ENCODE measurements around the gene UPB1.

The UPB1 gene

DNA sequence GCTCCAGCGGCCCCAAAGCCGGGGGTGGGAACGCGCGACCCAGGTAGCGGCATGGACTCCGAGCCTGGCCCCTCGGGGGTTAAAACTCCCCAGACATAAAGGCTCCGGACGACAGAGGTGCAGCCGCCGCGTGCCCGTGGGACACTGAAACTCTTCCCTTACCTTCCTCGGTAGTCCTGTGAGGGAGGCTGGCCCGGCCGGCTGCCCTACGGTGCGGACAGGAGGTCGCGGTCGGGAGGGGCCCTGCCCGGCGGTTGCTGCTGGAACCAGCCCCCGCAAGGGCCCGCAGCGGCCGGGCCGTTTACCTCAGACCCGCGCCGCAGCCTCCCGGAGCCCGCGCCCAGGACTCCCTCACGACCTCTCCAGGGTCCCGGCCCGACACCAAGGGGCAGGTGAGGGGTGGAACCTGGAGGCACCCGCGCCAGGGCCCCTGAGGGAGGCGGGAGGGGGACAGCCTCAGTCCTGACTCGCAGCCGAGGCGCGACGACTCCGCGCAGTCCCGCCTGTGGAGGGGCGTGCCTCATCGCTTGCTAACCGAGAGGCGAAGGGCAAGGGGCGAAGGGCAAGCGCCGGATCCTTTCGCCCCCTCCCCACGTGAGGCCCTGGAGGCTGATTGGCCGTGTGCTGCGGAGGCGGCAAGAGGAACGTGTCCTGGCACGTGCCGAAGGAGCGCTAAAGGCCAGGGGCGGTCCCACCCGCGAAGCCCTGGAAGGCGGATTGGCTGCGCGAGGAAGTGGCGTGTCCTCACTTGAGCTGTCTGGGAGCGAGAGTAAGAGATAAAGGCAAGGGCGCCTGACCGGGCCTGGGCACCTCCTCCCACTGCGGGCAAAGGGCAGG is at the start of gene UPB1:
Gene UPB1 (plus strand): TSS at position 805 of the 837 bp plus-strand sequence. CDS start 72 bp downstream, outside the sequence.
- DNase-seq (ENCODE audit: low read depth in 2 of 2), result no peak

DNA sequence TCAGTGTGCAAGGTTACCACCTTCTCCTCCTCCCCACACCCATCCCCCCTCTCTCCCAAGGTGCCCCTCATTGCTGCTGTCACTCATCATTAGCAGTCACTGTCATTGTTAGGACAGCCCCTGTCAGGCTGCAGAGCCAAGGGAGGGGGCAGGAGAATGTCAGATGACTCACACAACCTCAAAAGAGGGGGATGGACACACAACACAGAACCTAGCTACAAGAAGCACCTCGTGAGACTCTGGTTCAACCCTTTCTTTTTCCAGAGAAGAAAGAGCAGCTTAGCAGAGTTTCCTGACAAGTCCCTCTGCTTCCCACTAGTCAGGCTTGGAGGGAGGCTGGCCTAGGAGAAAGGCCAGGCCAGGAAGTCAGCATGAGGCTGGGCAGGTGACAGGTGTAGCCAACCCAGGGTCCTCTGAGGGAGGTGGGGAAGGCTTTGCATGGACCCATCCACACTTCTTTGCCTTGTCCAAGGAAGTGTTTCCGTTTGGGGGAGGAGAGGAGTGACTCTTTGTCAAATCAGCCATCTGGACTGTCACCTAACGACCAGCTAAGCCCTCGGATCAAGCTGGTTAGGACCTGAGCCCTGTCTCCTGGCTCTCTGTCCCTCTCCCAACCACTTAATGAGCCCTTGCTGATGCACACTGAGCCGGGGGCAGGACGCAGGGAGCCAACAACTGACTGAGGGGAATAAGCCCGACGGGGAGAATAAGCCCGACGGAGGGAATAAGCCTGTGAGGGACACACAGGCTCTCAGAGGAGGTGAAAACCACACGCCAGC is 49.5 kb upstream of the UPB1 start:
- DNase-seq (ENCODE audit: low read depth in 2 of 2), result no peak

DNA sequence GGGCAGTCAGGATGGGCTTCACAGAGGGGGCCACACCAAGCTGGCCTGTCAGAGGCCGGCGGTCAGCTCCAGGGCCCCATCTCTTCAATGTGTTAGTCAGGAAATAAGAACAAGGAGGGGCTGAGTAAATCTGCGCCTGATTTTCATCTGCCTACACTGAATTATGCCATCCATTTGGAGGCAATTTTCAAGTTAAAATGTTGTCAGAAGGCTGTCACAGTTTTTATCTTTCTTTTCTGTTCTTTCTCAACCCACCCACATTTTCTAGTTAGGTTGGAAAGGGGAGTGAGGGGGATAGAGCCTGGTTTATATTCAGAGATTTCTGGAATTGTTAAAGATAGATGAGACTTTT is 48.9 kb upstream of the UPB1 start:
- DNase-seq (ENCODE audit: low read depth in 2 of 2), result no peak

DNA sequence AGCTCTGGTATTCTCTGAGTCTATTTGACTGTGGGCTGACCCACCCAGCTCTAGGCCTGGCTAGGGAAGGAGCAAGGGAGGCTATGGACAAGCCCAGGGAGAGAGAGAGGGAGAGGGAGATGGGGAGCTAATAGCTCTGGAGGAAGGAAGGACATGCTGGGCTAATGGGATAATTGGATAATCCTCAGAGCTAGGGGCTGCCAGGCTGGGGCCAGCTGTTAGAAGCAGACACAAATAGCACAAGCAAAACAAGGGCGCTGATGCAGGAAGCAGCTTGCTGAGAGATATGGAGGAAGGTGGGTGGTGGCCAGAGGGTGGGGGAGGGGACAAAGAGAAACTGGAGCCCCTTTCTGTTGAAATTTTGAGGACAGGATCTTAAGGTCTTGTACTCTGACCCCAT is 44.5 kb upstream of the UPB1 start:
- no peak for DNase-seq (ENCODE audit: low read depth in 2 of 2)

DNA sequence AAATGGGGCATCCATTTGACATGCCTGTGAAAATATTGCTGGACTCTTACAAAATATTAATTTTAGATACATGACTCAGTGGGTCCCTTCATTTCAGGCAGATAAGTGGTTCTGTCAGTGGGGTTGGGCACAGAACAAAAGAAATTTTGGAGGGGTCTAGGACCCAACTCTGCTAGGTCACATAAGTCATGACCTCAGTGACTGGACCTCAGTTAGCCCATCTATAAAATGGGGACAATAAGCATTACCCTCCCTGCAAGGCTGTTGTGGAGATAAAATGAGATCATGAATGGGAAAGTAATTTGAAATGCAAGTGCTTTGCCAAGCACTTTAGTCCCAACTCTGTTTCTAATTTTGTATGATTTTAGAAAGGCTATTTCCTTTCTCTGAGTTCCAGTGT is 44.0 kb upstream of the UPB1 start:
- DNase-seq (ENCODE audit: low read depth in 2 of 2), result no peak

DNA sequence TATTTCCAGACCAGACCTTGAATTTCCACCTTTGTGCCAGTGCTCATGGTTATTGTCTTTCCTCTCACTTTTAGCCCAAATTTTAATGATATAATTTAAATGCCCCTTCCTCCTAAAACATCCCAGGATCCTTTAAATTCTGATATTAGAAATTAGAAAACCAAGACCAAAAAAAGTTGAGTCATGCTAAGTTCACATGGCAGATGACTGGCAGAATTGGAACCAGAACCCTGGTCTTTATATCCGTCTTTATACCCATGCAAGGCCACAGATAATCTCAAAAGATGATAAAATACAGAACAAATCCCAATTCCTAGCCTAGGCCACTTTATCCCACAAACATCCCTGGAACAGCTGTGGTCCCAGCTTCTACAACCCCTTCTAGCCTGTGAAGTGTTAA is 41.3 kb upstream of the UPB1 start:
- no peak for DNase-seq (ENCODE audit: low read depth in 2 of 2)

DNA sequence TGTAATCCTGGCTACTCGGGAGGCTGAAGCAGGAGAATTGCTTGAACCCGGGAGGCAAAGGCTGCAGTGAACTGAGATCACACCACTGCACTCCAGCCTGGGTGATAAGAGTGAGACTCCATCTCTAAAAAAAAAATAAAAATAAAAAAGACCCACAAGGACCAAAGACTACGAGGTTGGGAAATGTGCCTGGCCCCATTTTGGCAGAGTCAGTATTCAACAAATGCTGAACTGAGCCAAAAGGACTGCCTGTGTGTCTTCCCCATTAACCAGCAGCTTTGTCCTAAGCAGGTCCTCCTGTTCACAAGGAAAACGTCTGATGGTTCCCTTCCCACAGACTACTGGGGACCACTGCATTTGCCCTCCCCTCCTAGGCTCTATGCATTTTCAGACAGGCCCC is 40.1 kb upstream of the UPB1 start:
- no peak for DNase-seq (ENCODE audit: low read depth in 2 of 2)

DNA sequence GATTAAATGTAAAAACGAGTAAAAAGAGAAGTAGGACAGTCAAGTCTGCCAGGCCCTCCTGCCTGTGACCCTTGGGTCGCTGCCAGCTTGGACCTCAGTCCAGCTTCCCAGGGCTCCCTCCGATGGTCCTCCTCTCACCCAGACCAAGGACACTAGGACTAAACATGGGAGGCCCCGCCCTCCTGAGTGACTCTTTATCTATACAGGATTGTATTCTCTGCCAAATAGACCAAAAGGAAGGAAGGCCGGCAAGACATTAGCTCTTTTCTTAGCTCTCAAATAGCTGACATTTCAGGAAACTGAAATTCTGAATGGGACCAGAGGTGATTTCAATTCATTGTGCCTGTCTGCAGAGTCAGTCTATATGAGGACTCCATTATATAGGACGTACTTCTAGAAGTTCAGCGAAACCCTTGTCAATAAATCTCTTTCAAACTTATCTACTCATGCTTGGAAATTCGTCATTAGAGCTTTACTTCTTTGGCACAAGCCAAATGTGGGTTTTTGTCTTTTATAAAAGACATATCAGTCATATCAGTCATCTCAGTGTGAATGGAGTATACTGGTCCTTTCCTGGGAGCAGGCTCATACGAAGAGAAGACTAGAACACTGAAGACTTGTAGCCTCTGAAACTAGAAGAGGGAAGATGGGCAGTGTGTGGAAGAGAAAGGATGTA is 39.2 kb upstream of the UPB1 start:
- DNase-seq (ENCODE audit: low read depth in 2 of 2), result no peak

DNA sequence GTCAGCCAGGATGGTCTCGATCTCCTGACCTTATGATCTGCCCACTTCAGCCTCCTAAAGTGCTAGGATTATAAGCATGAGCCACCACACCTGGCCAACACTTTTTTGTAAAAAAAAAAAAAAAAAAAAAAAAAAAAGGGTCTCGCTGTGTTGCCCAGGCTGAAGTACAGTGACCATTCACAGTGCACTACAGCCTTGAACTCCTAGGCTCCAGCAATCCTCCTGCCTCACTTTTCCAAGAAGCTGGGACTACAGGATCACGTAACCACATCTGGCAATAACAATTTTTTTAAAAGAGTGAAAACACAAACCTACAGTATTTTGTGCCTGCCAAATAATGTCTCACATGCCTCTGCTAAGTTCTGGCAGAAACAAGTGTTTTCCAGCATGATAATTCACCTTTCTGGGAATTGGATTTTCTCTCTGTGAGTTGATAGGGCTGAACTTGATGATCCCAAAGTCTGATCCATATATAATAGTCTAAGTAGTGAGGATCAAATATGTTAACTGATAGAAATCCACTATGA is 37.2 kb upstream of the UPB1 start:
- no peak for DNase-seq (ENCODE audit: low read depth in 2 of 2)

DNA sequence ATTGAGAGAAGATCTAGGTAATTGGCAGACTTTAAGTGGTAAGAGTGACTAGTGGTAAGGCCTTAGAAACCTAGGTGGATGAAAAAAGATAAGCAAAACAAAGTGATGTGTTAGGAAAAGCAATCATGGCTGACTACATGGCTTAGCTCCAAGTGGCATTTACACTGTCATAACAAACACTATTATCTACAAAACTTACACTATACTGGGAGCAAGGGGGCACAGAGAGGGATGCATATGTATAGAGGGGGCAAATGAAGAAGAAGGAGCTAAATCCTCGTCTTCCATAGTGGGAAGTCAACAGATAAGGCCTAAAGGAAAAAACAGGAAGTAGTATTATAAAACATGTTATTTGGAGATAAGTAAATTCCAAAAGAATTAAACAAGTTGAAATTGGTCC is 35.2 kb upstream of the UPB1 start:
- DNase-seq (ENCODE audit: low read depth in 2 of 2), result no peak

DNA sequence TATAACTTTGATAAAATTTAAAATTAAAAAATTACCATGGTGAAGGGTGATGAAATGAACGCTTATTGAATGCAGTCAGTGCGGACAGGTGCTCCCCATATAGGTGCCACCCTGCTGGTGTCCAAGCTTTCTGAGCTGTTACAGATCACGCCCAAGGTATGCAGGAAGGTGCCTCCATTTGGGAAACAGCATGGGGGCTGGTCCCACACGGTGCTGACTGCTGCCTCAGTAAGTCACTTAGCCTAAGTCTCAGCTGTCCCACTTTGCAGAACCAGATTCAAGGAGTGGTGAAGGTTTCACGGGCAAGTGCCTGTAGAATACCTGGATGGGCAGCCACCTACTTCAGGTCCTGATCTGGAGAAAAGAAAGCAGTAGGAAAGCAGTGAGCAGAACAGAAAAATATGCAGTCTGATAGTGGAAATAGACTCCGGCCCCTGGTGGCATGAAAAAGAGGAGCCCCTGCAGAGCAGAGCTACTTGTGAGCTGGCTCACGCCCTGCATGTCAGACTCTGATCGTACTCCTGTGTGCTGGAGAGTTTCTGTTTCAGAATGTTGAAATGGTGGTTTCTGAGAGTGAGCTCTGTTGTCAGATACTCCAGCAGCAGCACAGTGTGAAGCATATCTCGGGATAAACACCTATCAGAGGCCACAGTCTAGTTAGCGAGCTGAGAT is 34.6 kb upstream of the UPB1 start:
- DNase-seq (ENCODE audit: low read depth in 2 of 2), result no peak

DNA sequence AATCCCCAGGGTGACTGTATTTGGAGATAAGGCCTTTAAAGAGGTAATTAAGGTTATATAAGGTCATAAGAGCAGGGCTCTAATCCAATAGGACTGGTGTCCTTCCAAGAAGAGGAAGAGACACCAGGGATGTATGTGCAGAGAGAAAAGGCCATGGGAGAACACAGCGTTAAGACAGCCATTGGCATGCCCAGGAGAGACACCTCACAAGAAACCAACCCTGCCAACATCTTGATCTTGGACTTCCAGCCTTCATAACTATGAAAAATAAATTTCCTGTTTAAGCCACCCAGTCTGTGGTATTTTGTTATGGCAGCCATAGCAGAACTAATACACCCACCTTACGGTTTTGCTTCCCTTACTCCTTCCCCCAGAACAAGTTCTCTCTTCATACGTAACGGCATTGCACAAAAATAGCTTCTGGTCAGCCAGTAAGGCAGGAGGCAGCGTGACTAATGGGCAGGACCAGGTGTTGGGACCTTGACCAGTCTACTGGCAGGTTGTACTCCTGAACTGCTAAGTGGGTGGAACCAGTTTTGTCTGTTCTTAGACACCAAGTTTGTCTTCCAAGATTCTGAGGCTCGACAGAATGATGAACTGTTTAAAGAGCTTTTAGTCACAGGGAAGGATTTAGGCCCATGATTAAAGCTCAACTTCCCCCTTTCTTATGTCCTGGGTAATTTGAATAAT is 31.9 kb upstream of the UPB1 start:
- DNase-seq (ENCODE audit: low read depth in 2 of 2), result no peak

DNA sequence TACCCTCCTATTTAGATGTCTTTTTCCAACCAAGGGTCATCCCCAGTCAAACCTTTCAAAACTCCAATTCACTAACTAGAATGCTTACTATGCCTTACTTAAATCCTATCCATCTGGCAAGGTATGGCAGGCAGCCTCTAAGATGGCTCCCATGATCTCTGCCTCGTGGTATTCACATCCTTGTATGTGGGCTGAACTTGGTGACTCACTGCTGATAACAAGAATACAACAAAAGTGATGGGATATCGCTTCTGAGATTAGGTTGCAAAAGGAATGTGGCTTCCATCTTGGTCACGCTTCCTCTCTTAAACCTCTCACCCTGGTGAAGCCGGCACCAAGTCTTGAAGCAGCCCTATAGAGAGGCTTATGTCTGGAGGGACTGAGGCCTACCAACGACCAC is 29.6 kb upstream of the UPB1 start:
- no peak for DNase-seq (ENCODE audit: low read depth in 2 of 2)

DNA sequence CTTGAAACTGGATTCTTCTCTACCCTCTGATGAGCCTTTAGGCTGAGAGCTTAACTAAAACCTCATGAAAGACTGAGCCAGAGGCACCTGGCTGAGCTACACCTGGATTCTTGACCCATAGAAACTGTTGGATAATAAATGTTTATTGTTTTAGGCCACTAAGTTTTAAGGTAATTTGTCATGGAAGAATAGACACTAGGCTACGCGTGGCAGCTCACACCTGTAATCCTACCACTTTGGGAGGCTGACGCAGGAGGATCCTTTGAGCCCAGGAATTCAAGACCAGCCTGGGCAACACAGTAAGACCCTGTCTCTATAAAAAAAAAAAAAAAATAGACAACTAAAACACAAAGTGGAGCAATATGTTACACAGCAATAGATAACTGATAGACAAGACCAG is 29.2 kb upstream of the UPB1 start:
- DNase-seq (ENCODE audit: low read depth in 2 of 2), result no peak

DNA sequence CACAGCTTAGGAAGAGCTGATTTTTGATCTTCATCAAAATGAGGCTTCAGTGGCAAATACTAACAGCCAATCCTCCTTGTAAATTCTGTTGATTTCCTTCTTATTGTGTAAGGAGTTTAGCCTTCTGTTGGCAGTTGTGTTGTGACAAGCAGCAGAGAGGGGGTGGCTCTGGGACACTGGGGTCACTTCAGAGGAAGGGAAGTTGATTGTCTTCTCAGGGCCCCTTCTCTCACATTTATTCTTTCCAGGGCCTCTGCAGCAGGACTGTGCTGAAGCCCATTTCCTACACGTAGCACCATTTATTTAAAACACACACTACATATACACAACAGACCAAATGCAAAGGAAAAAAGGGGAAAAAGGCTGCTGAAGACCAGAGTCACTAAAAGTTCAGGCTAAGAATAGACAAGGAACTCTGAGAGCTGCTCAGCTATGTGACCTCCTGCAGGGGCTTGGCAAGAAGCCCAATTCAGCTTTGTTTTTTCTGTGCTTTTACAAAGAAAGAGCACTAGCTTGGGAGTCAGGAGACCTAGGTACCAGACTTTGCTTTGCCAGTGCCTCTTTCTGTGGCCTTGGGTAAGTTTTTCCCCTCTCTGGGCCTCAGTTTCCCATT is 28.3 kb upstream of the UPB1 start:
- DNase-seq (ENCODE audit: low read depth in 2 of 2), result no peak

DNA sequence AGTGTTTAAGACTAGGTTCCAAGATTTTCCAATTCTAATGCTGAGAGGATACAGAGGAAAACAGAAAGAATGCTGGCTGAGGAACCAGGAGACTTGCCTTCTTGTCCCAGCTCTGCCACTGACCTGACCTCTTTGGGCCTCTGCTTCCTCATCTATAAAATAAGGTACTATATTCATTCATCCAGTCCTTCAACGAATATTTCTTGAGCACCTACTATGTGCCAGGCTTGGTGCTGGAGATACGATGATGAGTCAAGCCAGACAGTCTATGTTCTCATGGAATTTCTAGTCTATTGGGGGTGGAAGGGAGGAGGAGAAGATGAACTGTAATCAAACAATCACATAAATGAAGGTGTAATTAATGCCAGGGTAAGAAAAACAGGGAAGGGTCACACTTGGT is 27.8 kb upstream of the UPB1 start:
- DNase-seq (ENCODE audit: low read depth in 2 of 2), result no peak

DNA sequence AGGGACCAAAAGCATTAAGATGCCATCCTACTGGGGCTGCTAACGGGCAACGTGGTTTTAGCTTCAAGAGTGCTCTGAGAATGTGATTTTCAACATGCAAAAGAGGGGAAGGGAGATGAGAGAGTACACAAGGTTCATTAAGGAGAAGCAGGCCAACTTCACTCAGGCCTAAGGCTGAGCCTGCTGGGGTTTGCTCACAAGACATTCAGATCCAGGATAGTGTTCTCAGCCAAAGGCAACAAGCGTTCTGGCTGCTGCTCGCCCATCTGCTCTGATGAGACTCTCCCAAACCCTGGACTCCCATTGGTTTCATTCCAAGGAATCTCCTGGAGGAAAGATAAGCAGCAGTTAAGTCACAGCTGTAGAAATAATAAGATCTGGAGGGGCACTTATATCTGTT is 23.6 kb upstream of the UPB1 start:
- DNase-seq (ENCODE audit: low read depth in 2 of 2), result no peak

DNA sequence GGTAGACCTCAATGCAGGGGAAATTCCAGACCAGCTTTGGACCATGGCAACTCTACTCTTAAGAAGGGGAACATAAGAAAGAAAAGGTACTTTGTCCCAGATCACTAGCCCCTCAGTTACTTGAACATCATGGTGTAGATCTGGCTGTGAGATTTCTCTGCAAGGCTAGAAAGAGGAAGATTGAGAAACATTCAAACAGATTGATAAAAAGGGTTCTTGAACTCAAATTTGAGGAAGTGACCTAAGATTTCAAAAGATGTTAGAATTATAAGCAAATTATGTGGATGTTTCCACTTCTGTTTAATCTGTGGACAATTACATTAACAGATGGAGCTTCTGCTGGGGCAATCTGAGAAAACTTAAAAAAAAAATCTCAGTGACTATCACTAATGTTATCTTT is 21.8 kb upstream of the UPB1 start:
- no peak for DNase-seq (ENCODE audit: low read depth in 2 of 2)

DNA sequence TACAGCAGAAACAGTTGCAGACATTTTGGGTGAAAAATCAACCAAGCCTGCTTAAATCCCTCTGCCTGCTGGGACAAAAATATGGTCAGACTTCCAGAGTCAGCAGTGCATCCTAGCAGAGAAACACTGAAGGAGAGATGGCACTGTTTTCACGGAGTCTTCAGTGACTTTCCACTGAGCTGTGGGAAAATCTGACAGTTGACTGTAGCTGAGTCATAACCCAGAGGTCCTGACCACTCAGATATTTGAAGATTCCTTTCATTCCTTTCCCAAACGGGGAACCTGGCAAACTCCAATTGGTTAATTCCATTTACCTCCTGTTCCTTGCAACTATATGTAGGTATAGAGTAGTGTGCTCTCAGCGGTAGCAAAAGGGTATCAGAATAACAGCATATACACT is 20.9 kb upstream of the UPB1 start:
- no peak for DNase-seq (ENCODE audit: low read depth in 2 of 2)

DNA sequence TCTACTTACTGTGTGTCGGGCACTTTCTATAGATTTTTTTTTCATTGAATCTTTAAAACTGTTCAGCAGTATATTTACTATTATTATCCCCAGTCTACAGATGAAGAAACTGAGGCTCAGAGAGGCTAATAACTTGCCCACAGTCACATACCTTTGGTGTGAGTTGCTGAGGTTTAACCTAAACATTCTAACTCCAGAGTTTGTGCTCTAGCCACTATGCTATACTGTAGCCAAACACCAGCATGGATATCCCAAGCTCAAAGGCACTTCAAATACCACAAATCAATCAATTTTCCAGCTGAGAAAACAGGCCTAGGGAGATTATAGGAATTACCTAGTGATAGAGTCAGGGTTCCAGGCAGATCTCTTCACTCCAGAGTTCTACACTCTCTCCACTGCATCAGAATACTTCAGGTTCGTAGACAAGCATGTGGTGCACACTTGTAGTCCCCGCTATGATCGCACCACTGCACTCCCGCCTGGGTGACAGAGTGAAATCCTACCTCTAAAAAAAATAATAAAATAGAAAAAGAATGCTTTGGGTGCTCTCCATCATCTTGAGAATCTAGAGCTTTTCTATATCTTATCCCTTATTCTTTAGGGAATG is 20.4 kb upstream of the UPB1 start:
- DNase-seq (ENCODE audit: low read depth in 2 of 2), result no peak

DNA sequence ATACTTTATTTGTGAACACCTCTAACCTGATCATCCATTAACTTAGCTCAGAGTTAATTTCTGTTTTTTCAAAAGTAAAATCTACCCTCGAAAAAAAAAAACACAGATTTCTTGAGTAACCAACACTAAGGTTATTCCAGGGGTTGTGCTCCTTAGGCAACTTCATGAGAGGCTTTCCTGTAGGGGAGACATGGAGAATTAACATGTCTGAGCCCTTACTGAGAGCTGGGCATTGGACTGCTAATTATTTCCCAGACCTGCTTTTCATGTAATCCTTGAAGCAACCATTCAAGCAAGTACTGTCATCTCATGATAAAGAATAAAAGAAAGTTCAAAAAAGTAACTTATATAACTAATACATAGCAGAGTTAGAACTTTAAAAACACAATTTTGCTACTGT is 13.5 kb upstream of the UPB1 start:
- DNase-seq (ENCODE audit: low read depth in 2 of 2), result no peak

Measured in stimulated activated CD8-positive, alpha-beta memory T cell treated with anti-CD3 and anti-CD28 coated beads, Interleukin-15, amount 100 ng/mL, for 48 hours (primary cell).